ENCODE measurements around the gene OR9Q1. TPM values are rescaled to one million over a fixed set of nuclear protein-coding genes. Genes with fewer than 3 reads are reported as not detected.

Gene OR9Q1
- polyA plus RNA-seq, 2 donors, result not detected

DNA sequence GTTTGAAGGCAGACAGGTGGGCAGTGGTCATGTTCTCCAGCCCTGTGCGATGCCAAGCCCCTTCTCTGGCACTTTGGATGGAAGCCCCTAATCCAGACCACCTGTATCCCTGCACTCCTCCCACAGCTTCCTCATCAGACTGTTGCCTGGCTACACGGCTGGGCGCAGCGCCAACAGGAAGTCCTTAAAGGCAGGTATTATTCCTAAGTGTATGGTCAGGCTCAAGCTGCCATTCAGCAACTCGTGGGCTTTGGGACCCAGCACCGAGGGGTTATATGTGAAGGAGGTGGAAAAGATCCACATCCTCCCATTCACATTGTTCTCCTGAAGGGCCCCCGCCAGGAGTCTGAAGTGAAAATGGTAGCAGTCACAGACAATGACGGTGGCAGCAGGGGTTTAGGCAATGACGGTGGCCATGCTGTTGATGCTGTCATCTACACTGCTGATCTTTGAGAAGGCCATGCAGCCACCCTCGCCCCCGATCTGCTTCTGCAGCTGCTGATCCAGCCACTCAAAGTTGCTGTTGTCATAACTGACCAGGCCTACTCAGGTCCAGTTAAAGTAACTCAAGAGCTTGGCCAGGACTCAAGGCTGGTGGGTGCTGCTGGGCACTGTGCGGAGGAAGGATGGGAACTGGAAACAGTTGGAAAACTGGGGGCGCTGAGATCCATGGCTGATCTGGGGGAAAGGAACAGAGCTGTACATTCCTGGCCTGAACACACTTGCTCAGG lies 34.8 kb downstream of the OR9Q1 start:
- H3K27ac ChIP-seq (ENCODE audit: low read depth in 2 of 2, low read length in 1 of 2), result no peak overlapping the region

DNA sequence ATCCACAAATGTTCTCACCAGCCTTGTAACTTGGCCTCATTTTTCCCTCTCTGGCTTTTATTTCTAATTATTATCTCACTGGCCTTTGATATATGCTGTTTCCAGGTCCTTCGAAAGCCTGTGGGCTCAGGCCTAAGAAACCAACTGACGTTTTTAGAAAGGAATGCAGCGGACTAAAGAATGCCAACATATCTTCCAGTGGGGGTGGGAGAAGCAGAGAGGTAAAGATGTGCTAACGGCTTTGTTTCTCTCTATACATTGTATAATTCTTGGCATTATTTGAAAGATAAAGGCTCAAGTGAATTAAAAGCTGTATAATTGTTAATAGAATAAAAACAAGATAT lies 35.3 kb downstream of the OR9Q1 start:
- Histone ChIP-seq H3K36me3 (ENCODE audit: control insufficient read depth in 2 of 2, insufficient read depth in 2 of 2, low read length in 1 of 2) (no peaks in the 10 kb centered on the region), H3K9me3 (ENCODE audit: control insufficient read depth in 2 of 2, insufficient read depth in 1 of 2, low read depth in 1 of 2, low read length in 1 of 2) (no peaks in the 10 kb centered on the region), H3K4me3 (ENCODE audit: low read depth in 1 of 2, low read length in 2 of 2) (no peak overlapping the region), H3K27ac (ENCODE audit: low read depth in 2 of 2, low read length in 1 of 2) (no peak overlapping the region), H3K27me3 (ENCODE audit: control insufficient read depth in 1 of 2, insufficient read depth in 2 of 2, low read length in 2 of 2) (no peaks in the 10 kb centered on the region), H3K4me1 (ENCODE audit: control insufficient read depth in 2 of 2, insufficient read depth in 2 of 2, low read length in 1 of 2) (no peaks in the 10 kb centered on the region)
- WGBS, 2 donors, result 45 to 46% methylated on average over 4 of the region's 4 CpGs

More for the DNA sequence above, 34.8 kb downstream of the OR9Q1 start:
- no peaks in the 10 kb centered on the region for H3K4me1 ChIP-seq (ENCODE audit: control insufficient read depth in 2 of 2, insufficient read depth in 2 of 2, low read length in 1 of 2)
- no peaks in the 10 kb centered on the region for H3K27me3 ChIP-seq (ENCODE audit: control insufficient read depth in 1 of 2, insufficient read depth in 2 of 2, low read length in 2 of 2)
- no peaks in the 10 kb centered on the region for H3K36me3 ChIP-seq (ENCODE audit: control insufficient read depth in 2 of 2, insufficient read depth in 2 of 2, low read length in 1 of 2)
- no peaks in the 10 kb centered on the region for H3K9me3 ChIP-seq (ENCODE audit: control insufficient read depth in 2 of 2, insufficient read depth in 1 of 2, low read depth in 1 of 2, low read length in 1 of 2)
- 66 to 70% methylated on average over 13 of the region's 13 CpGs for WGBS, 2 donors
- no peak overlapping the region for H3K4me3 ChIP-seq (ENCODE audit: low read depth in 1 of 2, low read length in 2 of 2)

DNA sequence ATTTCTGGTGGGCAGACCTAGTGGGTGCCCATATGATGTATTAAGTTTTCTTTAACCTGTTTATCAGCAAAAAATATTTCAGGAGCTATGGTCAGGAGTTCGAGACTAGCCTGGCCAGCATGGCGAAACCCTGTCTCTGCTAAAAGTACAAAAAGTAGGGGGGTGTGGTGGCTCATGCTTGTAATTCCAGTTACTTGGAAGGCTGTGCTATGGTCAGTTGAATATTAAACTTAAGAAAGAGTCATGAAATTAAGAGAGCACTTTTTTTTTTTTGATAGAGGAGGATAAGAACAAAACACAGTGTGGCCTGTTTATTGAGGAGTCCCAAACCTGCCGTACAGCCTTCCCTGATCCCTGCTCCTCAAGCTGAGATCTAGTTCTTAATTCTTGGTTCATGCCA lies 36.9 kb downstream of the OR9Q1 start:
- Histone ChIP-seq H3K27ac (ENCODE audit: low read depth in 2 of 2, low read length in 1 of 2) (no peak overlapping the region), H3K9me3 (ENCODE audit: control insufficient read depth in 2 of 2, insufficient read depth in 1 of 2, low read depth in 1 of 2, low read length in 1 of 2) (no peaks in the 10 kb centered on the region), H3K36me3 (ENCODE audit: control insufficient read depth in 2 of 2, insufficient read depth in 2 of 2, low read length in 1 of 2) (no peaks in the 10 kb centered on the region), H3K4me3 (ENCODE audit: low read depth in 1 of 2, low read length in 2 of 2) (no peak overlapping the region), H3K27me3 (ENCODE audit: control insufficient read depth in 1 of 2, insufficient read depth in 2 of 2, low read length in 2 of 2) (no peaks in the 10 kb centered on the region), H3K4me1 (ENCODE audit: control insufficient read depth in 2 of 2, insufficient read depth in 2 of 2, low read length in 1 of 2) (no peaks in the 10 kb centered on the region)
- WGBS, 2 donors, result 88% methylated on average over 3 of the region's 3 CpGs

DNA sequence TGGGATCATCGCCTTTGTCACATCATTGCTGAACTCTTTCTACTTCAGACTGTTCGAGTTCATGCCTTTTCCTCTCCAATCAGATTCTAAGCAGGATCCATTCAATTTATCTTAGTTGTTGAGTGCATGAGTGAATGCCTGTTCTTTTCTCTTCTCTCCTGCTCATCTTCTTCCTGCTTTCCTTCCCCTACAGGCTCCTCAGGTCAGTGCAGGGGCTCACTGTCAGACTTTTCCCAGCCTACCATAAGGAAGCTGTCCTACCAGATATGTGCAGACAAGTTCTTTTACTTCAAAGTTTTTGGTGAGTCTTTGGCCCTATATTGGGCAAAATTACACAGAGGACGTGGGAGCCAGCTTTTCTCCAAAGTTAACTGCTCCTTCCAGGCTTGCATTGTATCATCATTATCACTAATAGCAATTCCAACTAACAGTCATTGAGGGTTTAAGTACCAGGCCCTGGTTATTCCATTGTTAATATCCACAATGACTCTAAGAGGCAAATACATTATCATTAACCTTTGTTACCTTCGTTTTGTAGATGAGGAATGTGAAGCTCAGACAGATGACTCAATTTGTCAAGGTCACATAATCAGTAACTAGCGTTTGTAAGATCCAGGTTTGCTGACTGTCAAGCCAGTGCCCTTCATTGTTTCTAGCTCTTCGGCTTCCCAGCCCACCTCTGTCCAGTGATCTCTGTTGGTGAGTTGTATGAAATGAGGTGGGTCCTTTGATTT lies 37.4 kb downstream of the OR9Q1 start:
- no peak overlapping the region for H3K27ac ChIP-seq (ENCODE audit: low read depth in 2 of 2, low read length in 1 of 2)

DNA sequence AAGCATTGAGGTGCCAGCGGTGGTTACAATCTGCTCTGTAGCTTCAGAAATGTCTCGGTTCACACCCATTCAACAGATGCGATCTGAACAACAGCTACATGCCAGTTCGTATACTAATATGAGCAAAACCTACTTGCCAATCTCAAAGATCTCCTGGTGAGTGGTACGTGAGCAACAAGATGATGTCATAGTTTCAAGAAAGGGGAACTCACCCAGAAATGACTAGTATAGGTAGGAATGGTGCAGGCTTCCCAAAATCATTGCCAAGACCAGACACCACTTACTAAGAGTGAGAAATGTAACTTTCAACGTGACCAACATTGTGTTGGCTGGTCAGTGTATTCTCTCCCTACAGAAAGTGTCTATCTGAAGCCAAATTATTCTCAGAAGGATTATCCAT lies 38.1 kb downstream of the OR9Q1 start:
- no peaks in the 10 kb centered on the region for H3K27me3 ChIP-seq (ENCODE audit: control insufficient read depth in 1 of 2, insufficient read depth in 2 of 2, low read length in 2 of 2)
- H3K27ac ChIP-seq (ENCODE audit: low read depth in 2 of 2, low read length in 1 of 2), result no peak overlapping the region
- no peaks in the 10 kb centered on the region for H3K4me1 ChIP-seq (ENCODE audit: control insufficient read depth in 2 of 2, insufficient read depth in 2 of 2, low read length in 1 of 2)
- no peaks in the 10 kb centered on the region for H3K9me3 ChIP-seq (ENCODE audit: control insufficient read depth in 2 of 2, insufficient read depth in 1 of 2, low read depth in 1 of 2, low read length in 1 of 2)
- no peak overlapping the region for H3K4me3 ChIP-seq (ENCODE audit: low read depth in 1 of 2, low read length in 2 of 2)
- WGBS, 2 donors, result 50 to 54% methylated on average over 6 of the region's 6 CpGs
- no peaks in the 10 kb centered on the region for H3K36me3 ChIP-seq (ENCODE audit: control insufficient read depth in 2 of 2, insufficient read depth in 2 of 2, low read length in 1 of 2)

More for the DNA sequence above, 37.4 kb downstream of the OR9Q1 start:
- H3K9me3 ChIP-seq (ENCODE audit: control insufficient read depth in 2 of 2, insufficient read depth in 1 of 2, low read depth in 1 of 2, low read length in 1 of 2), result no peaks in the 10 kb centered on the region
- 62 to 70% methylated on average over 6 of the region's 6 CpGs for WGBS, 2 donors
- no peaks in the 10 kb centered on the region for H3K27me3 ChIP-seq (ENCODE audit: control insufficient read depth in 1 of 2, insufficient read depth in 2 of 2, low read length in 2 of 2)
- H3K4me3 ChIP-seq (ENCODE audit: low read depth in 1 of 2, low read length in 2 of 2), result no peak overlapping the region
- no peaks in the 10 kb centered on the region for H3K36me3 ChIP-seq (ENCODE audit: control insufficient read depth in 2 of 2, insufficient read depth in 2 of 2, low read length in 1 of 2)
- H3K4me1 ChIP-seq (ENCODE audit: control insufficient read depth in 2 of 2, insufficient read depth in 2 of 2, low read length in 1 of 2), result no peaks in the 10 kb centered on the region

DNA sequence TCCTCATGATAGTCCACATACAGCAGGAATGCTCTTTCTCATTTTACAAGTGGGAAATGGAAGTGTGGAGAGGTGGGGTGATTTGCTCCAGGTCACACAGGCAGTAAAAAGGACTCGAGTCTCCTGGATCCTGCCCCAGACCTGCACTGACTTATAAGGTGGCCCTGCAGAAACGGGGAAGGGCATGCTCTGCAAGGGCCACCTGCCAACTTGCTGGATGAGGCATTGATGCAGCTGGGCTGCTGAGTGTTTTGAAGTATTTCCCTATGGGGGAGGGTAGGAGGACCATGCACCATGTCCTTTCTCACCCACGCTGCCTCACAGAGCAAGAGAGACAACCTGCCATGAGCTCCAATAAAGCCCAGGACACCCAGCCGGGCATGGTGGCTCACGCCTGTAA lies 44.0 kb downstream of the OR9Q1 start:
- Histone ChIP-seq H3K4me1 (ENCODE audit: control insufficient read depth in 2 of 2, insufficient read depth in 2 of 2, low read length in 1 of 2) (no peaks in the 10 kb centered on the region), H3K9me3 (ENCODE audit: control insufficient read depth in 2 of 2, insufficient read depth in 1 of 2, low read depth in 1 of 2, low read length in 1 of 2) (no peaks in the 10 kb centered on the region), H3K36me3 (ENCODE audit: control insufficient read depth in 2 of 2, insufficient read depth in 2 of 2, low read length in 1 of 2) (no peaks in the 10 kb centered on the region), H3K4me3 (ENCODE audit: low read depth in 1 of 2, low read length in 2 of 2) (no peak overlapping the region), H3K27me3 (ENCODE audit: control insufficient read depth in 1 of 2, insufficient read depth in 2 of 2, low read length in 2 of 2) (no peaks in the 10 kb centered on the region), H3K27ac (ENCODE audit: low read depth in 2 of 2, low read length in 1 of 2) (no peak overlapping the region)
- 61 to 65% methylated on average over 5 of the region's 5 CpGs for WGBS, 2 donors

DNA sequence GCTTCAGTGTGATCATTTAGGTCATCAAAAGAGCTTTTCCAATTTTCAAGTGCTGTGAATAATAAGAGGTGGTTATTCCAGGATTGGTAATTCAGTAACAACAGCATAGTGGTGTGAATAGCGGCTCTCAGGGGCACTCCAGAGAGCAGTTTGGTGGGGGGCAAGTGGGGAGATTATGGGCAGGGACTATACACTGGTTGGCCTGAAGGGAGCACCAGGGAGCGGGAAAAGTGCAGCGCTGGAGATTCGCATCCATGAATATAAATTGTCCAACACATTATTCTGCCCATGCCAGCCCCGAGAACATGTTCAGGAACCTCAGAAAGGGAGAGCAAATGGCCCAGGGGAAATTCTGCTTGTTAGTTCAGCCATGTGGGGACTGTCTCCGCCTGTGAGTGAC lies 45.0 kb downstream of the OR9Q1 start:
- no peaks in the 10 kb centered on the region for H3K36me3 ChIP-seq (ENCODE audit: control insufficient read depth in 2 of 2, insufficient read depth in 2 of 2, low read length in 1 of 2)
- H3K4me3 ChIP-seq (ENCODE audit: low read depth in 1 of 2, low read length in 2 of 2), result no peak overlapping the region
- H3K9me3 ChIP-seq (ENCODE audit: control insufficient read depth in 2 of 2, insufficient read depth in 1 of 2, low read depth in 1 of 2, low read length in 1 of 2), result no peaks in the 10 kb centered on the region
- H3K27ac ChIP-seq (ENCODE audit: low read depth in 2 of 2, low read length in 1 of 2), result no peak overlapping the region
- WGBS, 2 donors, result 82% methylated on average over 6 of the region's 6 CpGs
- H3K4me1 ChIP-seq (ENCODE audit: control insufficient read depth in 2 of 2, insufficient read depth in 2 of 2, low read length in 1 of 2), result no peaks in the 10 kb centered on the region
- H3K27me3 ChIP-seq (ENCODE audit: control insufficient read depth in 1 of 2, insufficient read depth in 2 of 2, low read length in 2 of 2), result no peaks in the 10 kb centered on the region

DNA sequence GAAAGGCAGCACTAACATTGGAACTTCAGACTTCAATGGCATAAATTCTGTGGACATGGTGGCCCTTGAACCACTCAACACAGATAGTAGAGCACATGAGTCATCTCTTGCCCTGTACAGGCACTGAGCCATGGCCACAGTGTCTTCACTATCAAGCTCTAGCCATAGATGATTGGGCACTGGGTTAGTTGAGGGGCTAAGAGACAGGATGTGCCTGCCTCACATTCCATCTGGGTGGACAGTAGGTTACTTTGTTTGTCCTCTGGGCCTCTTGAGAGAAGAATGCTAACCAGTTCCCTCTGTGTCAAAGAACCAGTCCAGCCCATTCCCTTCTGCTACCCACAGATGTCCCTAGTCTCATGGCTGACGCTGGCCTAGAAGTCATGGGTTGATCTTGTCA lies 46.9 kb downstream of the OR9Q1 start:
- WGBS, 2 donors, result 85 to 88% methylated on average over 1 of the region's 1 CpG

DNA sequence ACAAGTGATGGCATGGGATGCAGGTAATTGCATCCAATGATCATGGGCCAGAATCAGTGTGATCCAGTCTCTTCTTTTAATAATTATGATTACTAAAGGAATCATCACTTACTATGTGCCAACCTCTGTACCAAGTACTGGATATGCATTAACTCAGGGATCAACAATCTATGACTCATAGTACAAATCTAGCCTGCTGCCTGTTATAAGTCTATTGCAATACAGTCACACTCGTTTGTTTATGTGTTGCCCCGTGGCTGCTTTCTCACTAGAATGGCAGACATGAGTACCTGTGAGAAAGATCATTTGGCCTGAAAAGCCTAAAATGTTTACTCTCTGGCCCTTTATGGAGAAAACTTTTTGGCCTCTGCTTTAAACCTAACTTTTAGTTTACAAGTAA lies 52.1 kb downstream of the OR9Q1 start:
- Histone ChIP-seq H3K9me3 (ENCODE audit: control insufficient read depth in 2 of 2, insufficient read depth in 1 of 2, low read depth in 1 of 2, low read length in 1 of 2) (no peaks in the 10 kb centered on the region), H3K27ac (ENCODE audit: low read depth in 2 of 2, low read length in 1 of 2) (no peak overlapping the region), H3K27me3 (ENCODE audit: control insufficient read depth in 1 of 2, insufficient read depth in 2 of 2, low read length in 2 of 2) (no peaks in the 10 kb centered on the region), H3K4me3 (ENCODE audit: low read depth in 1 of 2, low read length in 2 of 2) (no peak overlapping the region), H3K4me1 (ENCODE audit: control insufficient read depth in 2 of 2, insufficient read depth in 2 of 2, low read length in 1 of 2) (no peaks in the 10 kb centered on the region), H3K36me3 (ENCODE audit: control insufficient read depth in 2 of 2, insufficient read depth in 2 of 2, low read length in 1 of 2) (no peaks in the 10 kb centered on the region)
- 17 to 20% methylated on average over 2 of the region's 2 CpGs for WGBS, 2 donors

More for the DNA sequence above, 46.9 kb downstream of the OR9Q1 start:
- no peak overlapping the region for H3K4me3 ChIP-seq (ENCODE audit: low read depth in 1 of 2, low read length in 2 of 2)
- no peaks in the 10 kb centered on the region for H3K36me3 ChIP-seq (ENCODE audit: control insufficient read depth in 2 of 2, insufficient read depth in 2 of 2, low read length in 1 of 2)
- no peak overlapping the region for H3K27ac ChIP-seq (ENCODE audit: low read depth in 2 of 2, low read length in 1 of 2)
- no peaks in the 10 kb centered on the region for H3K27me3 ChIP-seq (ENCODE audit: control insufficient read depth in 1 of 2, insufficient read depth in 2 of 2, low read length in 2 of 2)
- no peaks in the 10 kb centered on the region for H3K9me3 ChIP-seq (ENCODE audit: control insufficient read depth in 2 of 2, insufficient read depth in 1 of 2, low read depth in 1 of 2, low read length in 1 of 2)
- no peaks in the 10 kb centered on the region for H3K4me1 ChIP-seq (ENCODE audit: control insufficient read depth in 2 of 2, insufficient read depth in 2 of 2, low read length in 1 of 2)

DNA sequence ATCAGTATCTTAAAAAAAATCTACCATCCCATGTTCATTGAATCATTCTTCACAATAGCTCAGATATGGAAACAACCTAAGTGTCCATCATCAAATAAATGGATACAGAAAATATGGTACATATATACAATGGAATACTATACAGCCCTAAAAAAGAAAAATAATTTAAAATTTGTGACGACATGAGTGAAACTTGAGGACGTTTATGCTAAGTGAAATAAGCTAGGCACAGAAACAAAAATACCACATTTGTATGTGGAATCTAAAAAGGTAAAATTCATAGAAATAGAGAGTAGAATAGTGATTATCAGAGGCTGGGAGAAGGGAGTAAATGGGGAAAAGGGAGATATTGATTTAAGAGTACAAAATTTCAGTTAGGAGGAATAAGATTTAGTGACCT lies 62.8 kb downstream of the OR9Q1 start:
- Histone ChIP-seq H3K4me1 (ENCODE audit: control insufficient read depth in 2 of 2, insufficient read depth in 2 of 2, low read length in 1 of 2) (no peaks in the 10 kb centered on the region), H3K9me3 (ENCODE audit: control insufficient read depth in 2 of 2, insufficient read depth in 1 of 2, low read depth in 1 of 2, low read length in 1 of 2) (no peaks in the 10 kb centered on the region), H3K27ac (ENCODE audit: low read depth in 2 of 2, low read length in 1 of 2) (no peak overlapping the region), H3K27me3 (ENCODE audit: control insufficient read depth in 1 of 2, insufficient read depth in 2 of 2, low read length in 2 of 2) (no peaks in the 10 kb centered on the region), H3K4me3 (ENCODE audit: low read depth in 1 of 2, low read length in 2 of 2) (no peak overlapping the region), H3K36me3 (ENCODE audit: control insufficient read depth in 2 of 2, insufficient read depth in 2 of 2, low read length in 1 of 2) (no peaks in the 10 kb centered on the region)
- 58 to 63% methylated on average over 2 of the region's 2 CpGs for WGBS, 2 donors
